ENCODE data around the gene COG5.
"Not testable (repeated sequence)": the region's sequence is repeated elsewhere in the genome, so short reads cannot be mapped to it uniquely, and the experiment has no call there.

The COG5 gene

GRCh38 chr7:107555893-107556292, 7.8 kb downstream of the COG5 start:
- no peak overlapping the region for H2AFZ ChIP-seq (ENCODE audit: low read length, unreplicated experiment)
- peaks cover 8% of the 10 kb centered on the region; the same call in 1 of the 2 replicates for H3K36me3 ChIP-seq (ENCODE audit: insufficient read depth, low read length)
- H3K79me2 ChIP-seq (ENCODE audit: control insufficient read depth, insufficient read depth, low read length, unreplicated experiment) = peaks cover 25% of the 10 kb centered on the region
- H3K4me1 ChIP-seq (ENCODE audit: control insufficient read depth, insufficient read depth, low read length, unreplicated experiment) = peaks cover 15% of the 10 kb centered on the region
- no peaks in the 10 kb centered on the region for H3K27me3 ChIP-seq (ENCODE audit: insufficient read depth, low read length)
- no peak overlapping the region for H3K4me3 ChIP-seq (ENCODE audit: low read depth, low read length)
- no peak overlapping the region for H3K27ac ChIP-seq (ENCODE audit: low read depth, low read length)

- H3K4me1 ChIP-seq (ENCODE audit: control insufficient read depth, insufficient read depth, low read length, unreplicated experiment) = no peaks in the 10 kb centered on the region
- H3K27me3 ChIP-seq (ENCODE audit: insufficient read depth, low read length) = no peaks in the 10 kb centered on the region
- H3K4me3 ChIP-seq (ENCODE audit: low read depth, low read length) = no peak overlapping the region
- peaks cover 5% of the 10 kb centered on the region for H3K79me2 ChIP-seq (ENCODE audit: control insufficient read depth, insufficient read depth, low read length, unreplicated experiment)
- H3K27ac ChIP-seq (ENCODE audit: low read depth, low read length) = no peak overlapping the region
- H3K36me3 ChIP-seq (ENCODE audit: insufficient read depth, low read length) = peaks cover 14% of the 10 kb centered on the region; the same call in 1 of the 2 replicates
- H2AFZ ChIP-seq (ENCODE audit: low read length, unreplicated experiment) = no peak overlapping the region
Measured at GRCh38 chr7:107551936-107552335, 11.8 kb downstream of the COG5 start.

GRCh38 chr7:107544848-107545591, 18.7 kb downstream of the COG5 start:
- Histone ChIP-seq H3K36me3 (ENCODE audit: insufficient read depth, low read length) (peaks cover 27% of the 10 kb centered on the region), H2AFZ (ENCODE audit: low read length, unreplicated experiment) (no peak overlapping the region), H3K4me1 (ENCODE audit: control insufficient read depth, insufficient read depth, low read length, unreplicated experiment) (no peaks in the 10 kb centered on the region), H3K4me3 (ENCODE audit: low read depth, low read length) (no peak overlapping the region), H3K27ac (ENCODE audit: low read depth, low read length) (no peak overlapping the region), H3K27me3 (ENCODE audit: insufficient read depth, low read length) (no peaks in the 10 kb centered on the region), H3K79me2 (ENCODE audit: control insufficient read depth, insufficient read depth, low read length, unreplicated experiment) (peaks cover 3% of the 10 kb centered on the region)

DNA sequence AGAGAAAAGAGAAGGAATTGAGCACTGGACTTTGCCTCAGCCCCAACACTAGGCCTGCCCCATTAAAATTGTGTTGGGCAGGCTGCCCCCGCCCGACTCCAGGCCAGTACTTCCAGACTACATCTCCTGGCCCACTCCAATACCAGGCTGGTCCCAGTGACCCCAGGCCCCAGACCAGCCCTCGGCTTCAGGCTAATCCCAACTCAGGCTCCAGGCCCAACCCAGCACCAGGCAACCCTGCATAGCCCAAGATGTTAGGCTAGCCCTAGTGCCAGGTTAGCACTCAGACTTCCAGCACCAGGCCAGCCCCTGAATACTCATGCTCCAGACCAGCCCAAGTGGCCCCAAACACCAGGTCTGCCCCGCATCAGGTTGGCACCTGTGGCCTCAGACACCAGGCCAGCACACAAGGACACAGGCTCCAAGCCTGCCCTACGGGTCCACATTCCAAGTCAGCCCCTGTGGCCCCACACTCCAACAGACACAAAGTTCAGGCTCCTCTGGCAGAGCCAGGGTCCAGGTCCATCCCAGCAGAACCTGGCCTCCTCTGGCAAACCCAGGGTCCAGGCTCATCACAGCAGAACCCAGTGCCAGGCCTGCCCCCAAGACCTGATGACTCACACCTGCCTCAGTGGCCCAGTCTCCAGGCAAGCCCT, 20.3 kb downstream of the COG5 start:
- Histone ChIP-seq H3K79me2 (ENCODE audit: control insufficient read depth, insufficient read depth, low read length, unreplicated experiment) (peaks cover 3% of the 10 kb centered on the region), H3K27ac (ENCODE audit: low read depth, low read length) (no peak overlapping the region), H3K4me1 (ENCODE audit: control insufficient read depth, insufficient read depth, low read length, unreplicated experiment) (no peaks in the 10 kb centered on the region), H3K36me3 (ENCODE audit: insufficient read depth, low read length) (peaks cover 27% of the 10 kb centered on the region), H2AFZ (ENCODE audit: low read length, unreplicated experiment) (no peak overlapping the region), H3K27me3 (ENCODE audit: insufficient read depth, low read length) (no peaks in the 10 kb centered on the region), H3K4me3 (ENCODE audit: low read depth, low read length) (no peak overlapping the region)

- H3K4me3 ChIP-seq (ENCODE audit: low read depth, low read length) = no peak overlapping the region
Measured at GRCh38 chr7:107538001-107538400, 25.7 kb downstream of the COG5 start.

GRCh38 chr7:107537228-107537627, 26.5 kb downstream of the COG5 start:
- not testable (repeated sequence) for H2AFZ ChIP-seq (ENCODE audit: low read length, unreplicated experiment); H3K27ac ChIP-seq (ENCODE audit: low read depth, low read length); H3K79me2 ChIP-seq (ENCODE audit: control insufficient read depth, insufficient read depth, low read length, unreplicated experiment); H3K36me3 ChIP-seq (ENCODE audit: insufficient read depth, low read length); H3K4me1 ChIP-seq (ENCODE audit: control insufficient read depth, insufficient read depth, low read length, unreplicated experiment); H3K27me3 ChIP-seq (ENCODE audit: insufficient read depth, low read length); H3K4me3 ChIP-seq (ENCODE audit: low read depth, low read length)

More at GRCh38 chr7:107538001-107538400, 25.7 kb downstream of the COG5 start:
- Histone ChIP-seq H3K36me3 (ENCODE audit: insufficient read depth, low read length) (no peaks in the 10 kb centered on the region), H2AFZ (ENCODE audit: low read length, unreplicated experiment) (no peak overlapping the region), H3K27me3 (ENCODE audit: insufficient read depth, low read length) (no peaks in the 10 kb centered on the region), H3K4me1 (ENCODE audit: control insufficient read depth, insufficient read depth, low read length, unreplicated experiment) (no peaks in the 10 kb centered on the region), H3K27ac (ENCODE audit: low read depth, low read length) (no peak overlapping the region), H3K79me2 (ENCODE audit: control insufficient read depth, insufficient read depth, low read length, unreplicated experiment) (no peaks in the 10 kb centered on the region)

- no peaks in the 10 kb centered on the region for H3K79me2 ChIP-seq (ENCODE audit: control insufficient read depth, insufficient read depth, low read length, unreplicated experiment)
- H3K27me3 ChIP-seq (ENCODE audit: insufficient read depth, low read length) = no peaks in the 10 kb centered on the region
- H3K4me3 ChIP-seq (ENCODE audit: low read depth, low read length) = no peak overlapping the region
- H2AFZ ChIP-seq (ENCODE audit: low read length, unreplicated experiment) = no peak overlapping the region
- H3K27ac ChIP-seq (ENCODE audit: low read depth, low read length) = no peak overlapping the region
- H3K4me1 ChIP-seq (ENCODE audit: control insufficient read depth, insufficient read depth, low read length, unreplicated experiment) = no peaks in the 10 kb centered on the region
- no peaks in the 10 kb centered on the region for H3K36me3 ChIP-seq (ENCODE audit: insufficient read depth, low read length)
Measured at GRCh38 chr7:107534139-107534538, 29.6 kb downstream of the COG5 start.

DNA sequence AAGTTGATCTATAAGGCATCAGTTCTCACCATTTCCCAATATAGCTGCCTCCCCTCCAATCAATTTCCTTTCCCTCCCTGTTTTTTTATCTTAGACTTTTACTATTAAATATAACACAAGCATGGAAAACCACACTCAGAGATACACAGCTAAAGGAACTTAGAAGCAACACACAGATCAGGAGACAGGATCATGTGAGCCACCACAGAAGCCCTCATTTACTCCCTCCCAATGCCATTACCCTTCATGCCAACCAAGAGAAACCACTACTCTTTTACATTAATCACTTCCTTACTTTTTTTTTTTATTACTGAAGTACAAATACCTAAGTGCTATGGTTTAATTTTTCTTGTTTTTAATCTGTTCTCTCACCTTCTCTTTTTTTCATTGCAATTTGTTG, 33.0 kb downstream of the COG5 start:
- no peaks in the 10 kb centered on the region for H3K79me2 ChIP-seq (ENCODE audit: control insufficient read depth, insufficient read depth, low read length, unreplicated experiment)
- H3K4me1 ChIP-seq (ENCODE audit: control insufficient read depth, insufficient read depth, low read length, unreplicated experiment) = peaks cover 6% of the 10 kb centered on the region
- H3K4me3 ChIP-seq (ENCODE audit: low read depth, low read length) = no peak overlapping the region
- H2AFZ ChIP-seq (ENCODE audit: low read length, unreplicated experiment) = no peak overlapping the region
- no peak overlapping the region for H3K27ac ChIP-seq (ENCODE audit: low read depth, low read length)
- H3K27me3 ChIP-seq (ENCODE audit: insufficient read depth, low read length) = no peaks in the 10 kb centered on the region
- no peaks in the 10 kb centered on the region for H3K36me3 ChIP-seq (ENCODE audit: insufficient read depth, low read length)

DNA sequence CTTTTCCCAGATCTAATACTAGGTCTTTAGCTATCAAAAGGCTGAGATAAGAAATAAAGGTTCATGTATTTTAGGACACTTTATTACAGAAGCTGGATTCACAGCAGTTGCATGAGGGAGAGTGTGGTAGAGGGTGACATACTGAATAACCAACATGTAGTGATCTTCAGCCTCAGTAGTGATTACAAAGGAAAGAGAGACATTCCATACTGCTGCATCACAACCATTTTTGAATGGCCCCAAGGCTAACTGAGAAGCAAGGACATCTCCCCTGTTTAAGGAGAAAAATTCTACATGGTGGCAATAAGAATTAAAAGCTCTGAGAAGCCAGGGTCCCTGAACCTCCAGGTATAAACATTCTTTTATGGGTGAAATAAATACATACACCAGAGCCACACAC, 35.3 kb downstream of the COG5 start:
- H3K27me3 ChIP-seq (ENCODE audit: insufficient read depth, low read length) = no peaks in the 10 kb centered on the region
- H3K4me3 ChIP-seq (ENCODE audit: low read depth, low read length) = no peak overlapping the region
- H2AFZ ChIP-seq (ENCODE audit: low read length, unreplicated experiment) = no peak overlapping the region
- no peaks in the 10 kb centered on the region for H3K79me2 ChIP-seq (ENCODE audit: control insufficient read depth, insufficient read depth, low read length, unreplicated experiment)
- no peak overlapping the region for H3K27ac ChIP-seq (ENCODE audit: low read depth, low read length)
- H3K36me3 ChIP-seq (ENCODE audit: insufficient read depth, low read length) = no peaks in the 10 kb centered on the region
- H3K4me1 ChIP-seq (ENCODE audit: control insufficient read depth, insufficient read depth, low read length, unreplicated experiment) = peaks cover 6% of the 10 kb centered on the region

DNA sequence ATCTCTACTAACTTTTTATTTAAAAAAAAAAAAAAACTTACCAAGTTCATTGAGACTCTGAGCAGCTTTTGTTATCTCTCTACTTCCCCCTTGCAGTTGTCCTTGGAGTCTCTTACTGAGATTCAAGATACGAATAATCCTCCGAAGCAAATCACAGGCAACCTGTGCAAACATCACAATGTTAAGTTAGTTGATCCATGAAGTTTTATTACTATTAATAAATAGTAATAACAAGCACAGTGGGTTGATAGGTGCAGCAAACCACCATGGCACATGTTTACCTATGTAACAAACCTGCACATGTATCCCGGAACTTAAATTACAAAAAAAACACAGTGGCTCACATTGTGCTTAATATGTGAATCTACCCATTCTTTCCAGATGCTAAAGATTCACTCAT, 36.5 kb downstream of the COG5 start:
- Histone ChIP-seq H2AFZ (ENCODE audit: low read length, unreplicated experiment) (no peak overlapping the region), H3K27me3 (ENCODE audit: insufficient read depth, low read length) (no peaks in the 10 kb centered on the region), H3K36me3 (ENCODE audit: insufficient read depth, low read length) (no peaks in the 10 kb centered on the region), H3K79me2 (ENCODE audit: control insufficient read depth, insufficient read depth, low read length, unreplicated experiment) (no peaks in the 10 kb centered on the region), H3K4me3 (ENCODE audit: low read depth, low read length) (no peak overlapping the region), H3K27ac (ENCODE audit: low read depth, low read length) (no peak overlapping the region), H3K4me1 (ENCODE audit: control insufficient read depth, insufficient read depth, low read length, unreplicated experiment) (peaks cover 6% of the 10 kb centered on the region)

- H2AFZ ChIP-seq (ENCODE audit: low read length, unreplicated experiment) = no peak overlapping the region
- peaks cover 6% of the 10 kb centered on the region for H3K4me1 ChIP-seq (ENCODE audit: control insufficient read depth, insufficient read depth, low read length, unreplicated experiment)
- H3K79me2 ChIP-seq (ENCODE audit: control insufficient read depth, insufficient read depth, low read length, unreplicated experiment) = no peaks in the 10 kb centered on the region
Measured at GRCh38 chr7:107526672-107527071, 37.0 kb downstream of the COG5 start.

More at GRCh38 chr7:107526672-107527071, 37.0 kb downstream of the COG5 start:
- Histone ChIP-seq H3K27me3 (ENCODE audit: insufficient read depth, low read length) (no peaks in the 10 kb centered on the region), H3K4me3 (ENCODE audit: low read depth, low read length) (no peak overlapping the region), H3K27ac (ENCODE audit: low read depth, low read length) (no peak overlapping the region), H3K36me3 (ENCODE audit: insufficient read depth, low read length) (no peaks in the 10 kb centered on the region)

Measured in ACC112 (cell line).